Fibroblast of skin of back (primary cell): ENCODE results near the gene NFATC1.

Source experiments
- DNase-seq: peaks from one replicate; pipeline ENCODE4 v3.0.0-alpha.2; 2013

NFATC1 gene

DNA sequence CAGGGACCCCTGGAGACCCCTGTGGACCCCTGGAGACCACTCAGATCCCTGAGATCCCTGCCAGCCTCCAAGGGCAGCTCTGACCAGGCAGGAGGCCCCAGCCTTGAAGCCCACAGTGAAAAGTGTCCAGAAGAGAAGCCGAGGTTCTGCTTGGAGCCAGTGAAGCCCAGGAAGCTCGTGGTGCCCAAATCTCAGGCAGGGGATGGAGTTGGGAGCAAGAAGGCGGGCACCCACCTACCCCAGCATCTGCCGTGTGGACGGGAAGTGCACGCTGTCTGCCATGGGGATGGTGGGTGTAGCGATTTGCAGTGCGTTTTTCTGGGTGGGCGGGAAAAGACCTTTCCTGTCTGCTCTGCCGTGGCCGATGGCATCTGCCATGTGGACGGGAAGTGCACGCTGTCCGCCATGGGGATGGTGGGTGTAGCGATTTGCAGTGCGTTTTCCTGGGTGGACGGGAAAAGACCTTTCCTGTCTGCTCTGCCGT lies 163.2 kb downstream of the NFATC1 start:
- DNase-seq = no peak

DNA sequence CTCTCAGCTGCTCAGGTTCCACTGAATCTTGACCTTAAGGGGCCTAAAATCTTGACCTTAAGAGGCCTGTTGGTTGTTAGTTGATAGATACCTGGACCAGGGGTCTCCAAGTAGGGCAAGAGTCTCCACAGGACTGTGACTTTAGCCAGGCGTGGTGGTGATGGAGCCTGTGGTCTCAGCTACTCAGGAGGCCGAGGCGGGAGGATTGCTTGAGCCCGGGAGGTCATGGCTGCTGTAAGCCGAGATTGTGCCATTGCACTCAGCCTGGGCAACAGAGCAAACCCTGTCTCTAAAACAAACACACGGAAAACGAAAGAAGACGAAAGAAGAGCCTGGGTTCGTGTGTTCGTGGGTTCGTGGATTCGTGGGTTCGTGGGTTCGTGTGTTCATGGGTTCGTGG lies 163.7 kb downstream of the NFATC1 start:
- DNase-seq = no peak

- DNase-seq = no peak
These were observed 164.5 kb downstream of the NFATC1 start for GRCh38 chr18:79560042-79560860.

- peak; percentile 18 for DNase-seq
These were observed 165.1 kb downstream of the NFATC1 start for GRCh38 chr18:79560861-79561210.

GRCh38 chr18:79563949-79564348 lies 168.2 kb downstream of the NFATC1 start:
- no peak for DNase-seq

DNA sequence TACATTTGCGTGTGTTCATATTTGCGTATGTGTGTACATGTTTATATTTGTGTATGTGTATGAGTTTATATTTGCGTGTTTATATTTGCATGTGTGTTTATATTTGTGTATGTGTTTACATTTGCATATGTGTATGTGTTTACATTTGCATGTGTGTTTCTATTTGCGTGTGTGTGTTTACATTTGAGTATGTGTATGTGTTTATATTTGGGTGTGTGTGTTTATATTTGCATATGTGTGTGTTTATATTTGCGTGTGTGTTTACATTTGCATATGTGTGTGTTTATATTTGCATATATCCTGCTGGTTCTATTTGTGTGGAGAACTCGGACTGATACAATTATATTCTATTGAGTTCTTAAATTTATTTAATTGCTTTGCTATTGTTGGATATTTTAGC lies 168.7 kb downstream of the NFATC1 start:
- no peak for DNase-seq

- DNase-seq = no peak
These were observed 171.2 kb downstream of the NFATC1 start for GRCh38 chr18:79566771-79567431.

GRCh38 chr18:79567481-79568147 lies 171.9 kb downstream of the NFATC1 start:
- DNase-seq = peak; percentile 97

DNA sequence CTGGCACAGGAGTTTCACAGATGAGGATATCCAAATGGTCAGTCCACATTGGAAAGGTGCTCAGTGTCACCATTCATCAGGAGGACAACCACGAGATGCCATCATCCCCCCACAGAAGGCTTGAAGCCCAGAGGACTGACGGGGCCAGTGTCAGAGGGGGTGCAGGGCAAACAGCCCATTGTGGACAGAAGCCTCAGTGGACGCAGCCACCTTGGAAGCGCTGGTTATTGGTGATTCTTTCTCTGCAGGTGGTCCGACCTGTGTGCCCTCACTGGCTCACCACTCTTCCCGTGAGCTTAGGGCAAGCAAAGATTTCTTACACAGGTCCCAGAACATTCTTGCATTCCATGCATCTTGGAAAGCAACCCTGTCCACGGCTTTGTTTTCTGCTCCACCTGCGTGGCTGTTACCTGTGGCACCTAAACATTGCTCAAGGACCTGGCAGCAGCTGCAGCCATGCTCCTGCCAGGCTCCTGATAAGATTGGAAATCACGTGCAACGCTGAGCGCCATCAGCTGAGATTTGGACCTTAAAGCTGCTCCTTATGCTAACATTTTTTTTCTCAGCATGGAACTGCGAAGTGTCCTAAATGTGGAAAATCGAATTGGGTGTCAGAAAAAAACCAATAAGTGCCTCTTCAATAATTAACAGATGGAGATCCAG lies 172.9 kb downstream of the NFATC1 start:
- no peak for DNase-seq

- DNase-seq = no peak
These were observed 174.0 kb downstream of the NFATC1 start for GRCh38 chr18:79569720-79570119.

- DNase-seq = peak; percentile 84
These were observed 174.8 kb downstream of the NFATC1 start for GRCh38 chr18:79570266-79571201.

GRCh38 chr18:79571211-79572092 lies 175.7 kb downstream of the NFATC1 start:
- no peak for DNase-seq

DNA sequence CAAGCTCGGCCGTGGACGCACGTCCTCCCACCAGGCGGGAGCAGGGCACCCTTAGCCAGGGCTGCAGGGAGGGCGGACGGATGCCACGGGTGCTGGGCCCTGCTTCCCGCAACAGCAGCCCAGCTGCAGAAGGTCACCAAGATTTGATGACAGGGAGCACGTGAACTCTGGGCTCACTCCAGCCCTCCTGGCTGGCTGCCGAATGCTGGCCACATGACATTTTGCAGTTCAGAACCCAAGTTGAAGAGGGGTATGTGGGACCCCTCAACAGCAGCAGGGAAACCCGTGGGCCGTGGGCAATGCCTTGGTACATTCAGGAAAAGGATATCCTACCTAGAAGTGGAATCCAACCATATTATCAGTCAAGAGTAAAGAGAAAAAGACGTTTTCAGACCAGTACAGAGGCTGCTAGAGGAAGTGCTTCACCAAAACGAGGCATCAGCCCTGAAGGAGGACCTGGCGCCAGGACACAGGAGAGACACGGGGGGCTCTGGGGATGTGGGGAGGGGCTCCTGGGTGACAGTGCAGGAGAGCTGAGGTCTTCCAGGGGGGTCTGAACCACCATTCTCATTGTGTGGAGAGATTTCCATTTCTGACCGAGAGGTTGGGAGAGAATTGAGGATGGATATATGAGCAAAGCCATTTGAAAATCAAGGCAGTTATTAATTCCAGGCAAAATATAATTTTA lies 176.5 kb downstream of the NFATC1 start:
- DNase-seq = no peak

GRCh38 chr18:79572848-79573451 lies 177.2 kb downstream of the NFATC1 start:
- no peak for DNase-seq

DNA sequence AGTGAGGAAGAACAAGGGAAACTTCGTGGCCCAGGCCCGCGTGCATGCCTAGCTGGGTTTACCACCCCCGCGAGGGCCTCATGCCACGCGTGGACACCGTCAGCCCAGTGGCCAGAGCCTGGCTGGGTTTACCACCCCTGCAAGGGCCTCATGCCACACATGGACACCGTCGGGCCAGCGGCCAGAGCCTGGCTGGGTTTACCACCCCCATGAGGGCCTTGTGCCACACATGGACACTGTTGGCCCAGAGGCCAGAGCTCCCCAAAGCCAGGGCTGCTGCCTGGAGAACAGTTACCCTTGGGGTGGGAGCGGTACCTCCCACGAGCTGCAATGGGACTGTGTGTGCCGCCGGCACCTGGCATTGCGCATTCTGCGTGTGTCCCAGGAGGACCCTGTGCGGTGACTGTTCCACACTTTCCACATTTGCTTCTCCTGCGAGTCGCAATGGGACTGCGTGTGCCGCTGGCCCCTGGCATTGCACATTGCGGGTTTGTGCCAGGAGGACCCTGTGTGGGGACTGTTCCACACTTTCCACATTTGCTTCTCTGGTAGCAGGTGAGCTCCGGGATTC lies 178.3 kb downstream of the NFATC1 start:
- no peak for DNase-seq

DNA sequence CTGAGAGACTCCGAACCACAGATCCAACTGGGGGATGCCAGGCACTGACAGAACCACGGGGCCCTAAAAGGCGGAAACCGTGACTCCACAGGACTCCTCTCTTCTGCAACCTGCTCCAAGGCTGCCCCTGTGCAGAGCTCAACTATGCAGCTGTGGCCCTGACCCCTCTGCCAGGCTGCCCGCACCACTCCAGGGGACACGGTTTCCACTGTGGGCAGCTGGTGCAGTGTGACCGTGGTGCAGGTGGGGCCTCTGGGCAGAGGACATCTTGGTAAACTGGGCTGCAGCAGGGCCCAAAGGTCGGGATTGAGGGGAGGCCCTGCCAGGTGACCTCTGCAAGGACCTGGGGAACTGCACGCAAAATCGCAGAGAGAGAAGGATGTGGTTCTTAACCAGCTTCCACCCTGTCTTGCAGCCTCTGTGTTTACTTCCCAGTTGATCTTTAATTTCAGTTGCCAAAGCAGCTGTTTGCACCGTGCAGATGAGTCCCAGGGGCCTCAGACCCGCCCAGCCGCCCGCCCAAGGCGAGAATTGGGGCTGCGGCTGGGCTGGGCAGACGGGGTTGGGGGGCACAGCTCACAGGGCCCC lies 179.3 kb downstream of the NFATC1 start:
- DNase-seq = no peak

DNA sequence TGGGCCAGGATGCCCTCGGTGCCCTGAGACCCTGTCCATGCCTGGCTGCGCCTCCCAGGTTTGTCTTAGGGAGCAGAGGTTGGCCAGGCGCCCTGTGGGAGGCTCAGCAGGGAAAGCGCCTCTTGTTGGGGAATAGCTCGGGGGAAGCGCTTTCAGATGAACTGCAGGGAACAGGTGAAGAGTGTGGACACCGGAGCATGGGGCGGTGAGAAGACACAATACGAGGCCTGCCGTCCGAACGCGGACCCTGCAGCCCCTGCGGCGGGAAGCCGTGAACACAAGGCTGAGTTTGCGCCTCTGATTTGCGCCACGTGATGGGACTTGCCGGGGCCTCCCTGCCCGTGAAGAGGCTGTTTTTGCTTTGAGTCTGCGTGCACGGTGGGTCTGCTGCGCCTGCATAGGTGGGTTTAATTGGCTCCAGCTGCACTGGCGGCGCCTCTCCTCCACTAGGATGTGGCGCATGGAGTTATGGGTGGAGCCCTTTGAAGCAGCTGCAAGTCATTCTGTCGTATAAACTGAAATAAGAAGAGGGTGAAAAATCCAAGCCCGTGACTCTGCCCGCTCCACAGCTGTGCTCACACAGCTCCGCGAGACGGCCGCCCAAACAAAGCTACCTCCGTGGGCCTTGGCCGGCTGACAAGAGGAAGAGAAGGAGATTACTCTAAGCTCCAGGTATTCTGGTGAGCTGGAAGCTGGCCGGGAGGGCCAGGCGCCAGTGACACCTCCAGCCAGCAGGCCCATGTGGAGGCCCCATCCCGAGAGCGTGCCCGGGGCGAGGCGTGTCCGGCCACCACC lies 180.4 kb downstream of the NFATC1 start:
- DNase-seq = peak; percentile 59
